ENCODE results near the gene TMEM260. TPM values are rescaled to one million over a fixed set of nuclear protein-coding genes. Genes with fewer than 3 reads are reported as not detected.
"Not testable (repeated sequence)": the region's sequence is repeated elsewhere in the genome, so short reads cannot be mapped to it uniquely, and the experiment has no call there.

TMEM260 gene
- total and polyA plus RNA-seq, 10 of the 15 experiments (the other 5 are each of a cell fraction or from before 2014, with no cell fraction given) = 3.2 to 13.6 (median 11.0) TPM

- ChIA-PET CTCF (interaction anchor here (0.6 kb wide), 1 partner anchor 1891 kb away, joined by 3 read pairs; no protein-coding TSS in a partner anchor), RAD21 (ENCODE audit: unreplicated experiment) (no interaction called here), POLR2A (interaction anchor here (0.6 kb wide), 1 partner anchor 487 kb away, joined by 3 read pairs; no protein-coding TSS in a partner anchor), SMC1A (ENCODE audit: uncharacterized antibody, unreplicated experiment) (interaction anchor here (1.1 kb wide), 1 partner anchor 175 kb away, joined by 3 read pairs; no protein-coding TSS in a partner anchor)
- intact Hi-C loops (cut with micrococcal nuclease; ENCODE audit: unreplicated experiment) = no loop called here
- Histone ChIP-seq H3K9ac (ENCODE audit: control insufficient read depth, insufficient read depth, low read length) (no peak overlapping the region), H3K36me3 (ENCODE audit: control insufficient read depth in 2 of 2, insufficient read depth in 2 of 2, low read length in 1 of 2) (no peaks in the 10 kb centered on the region), H3K4me3 (no peak overlapping the region), H2AFZ (ENCODE audit: control insufficient read depth, low read depth, low read length) (no peak overlapping the region), H3K9me3 (replicated peaks; ENCODE audit: control insufficient read depth, insufficient read depth, low read length) (no peaks in the 10 kb centered on the region; the same call in 2 of the 3 replicates), H3K4me1 (ENCODE audit: control insufficient read depth, insufficient read depth, low read length) (no peaks in the 10 kb centered on the region), H4K20me1 (ENCODE audit: control insufficient read depth, insufficient read depth) (no peaks in the 10 kb centered on the region), H3K27ac (ENCODE audit: control insufficient read depth, insufficient read depth) (no peak overlapping the region), H3K27me3 (replicated peaks in 1 of 2; ENCODE audit: control insufficient read depth in 2 of 2, insufficient read depth in 2 of 2, low read length in 1 of 2) (no peaks in the 10 kb centered on the region), H3K79me2 (ENCODE audit: control insufficient read depth, insufficient read depth, low read length) (no peaks in the 10 kb centered on the region), H3K4me2 (ENCODE audit: control insufficient read depth, insufficient read depth) (no peak overlapping the region)
- no peak for TF ChIP-seq HDGF (IDR thresholded peaks at IDR 0.05)
- TF ChIP-seq, protein P1, sequence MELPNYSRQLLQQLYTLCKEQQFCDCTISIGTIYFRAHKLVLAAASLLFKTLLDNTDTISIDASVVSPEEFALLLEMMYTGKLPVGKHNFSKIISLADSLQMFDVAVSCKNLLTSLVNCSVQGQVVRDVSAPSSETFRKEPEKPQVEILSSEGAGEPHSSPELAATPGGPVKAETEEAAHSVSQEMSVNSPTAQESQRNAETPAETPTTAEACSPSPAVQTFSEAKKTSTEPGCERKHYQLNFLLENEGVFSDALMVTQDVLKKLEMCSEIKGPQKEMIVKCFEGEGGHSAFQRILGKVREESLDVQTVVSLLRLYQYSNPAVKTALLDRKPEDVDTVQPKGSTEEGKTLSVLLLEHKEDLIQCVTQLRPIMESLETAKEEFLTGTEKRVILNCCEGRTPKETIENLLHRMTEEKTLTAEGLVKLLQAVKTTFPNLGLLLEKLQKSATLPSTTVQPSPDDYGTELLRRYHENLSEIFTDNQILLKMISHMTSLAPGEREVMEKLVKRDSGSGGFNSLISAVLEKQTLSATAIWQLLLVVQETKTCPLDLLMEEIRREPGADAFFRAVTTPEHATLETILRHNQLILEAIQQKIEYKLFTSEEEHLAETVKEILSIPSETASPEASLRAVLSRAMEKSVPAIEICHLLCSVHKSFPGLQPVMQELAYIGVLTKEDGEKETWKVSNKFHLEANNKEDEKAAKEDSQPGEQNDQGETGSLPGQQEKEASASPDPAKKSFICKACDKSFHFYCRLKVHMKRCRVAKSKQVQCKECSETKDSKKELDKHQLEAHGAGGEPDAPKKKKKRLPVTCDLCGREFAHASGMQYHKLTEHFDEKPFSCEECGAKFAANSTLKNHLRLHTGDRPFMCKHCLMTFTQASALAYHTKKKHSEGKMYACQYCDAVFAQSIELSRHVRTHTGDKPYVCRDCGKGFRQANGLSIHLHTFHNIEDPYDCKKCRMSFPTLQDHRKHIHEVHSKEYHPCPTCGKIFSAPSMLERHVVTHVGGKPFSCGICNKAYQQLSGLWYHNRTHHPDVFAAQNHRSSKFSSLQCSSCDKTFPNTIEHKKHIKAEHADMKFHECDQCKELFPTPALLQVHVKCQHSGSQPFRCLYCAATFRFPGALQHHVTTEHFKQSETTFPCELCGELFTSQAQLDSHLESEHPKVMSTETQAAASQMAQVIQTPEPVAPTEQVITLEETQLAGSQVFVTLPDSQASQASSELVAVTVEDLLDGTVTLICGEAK (IDR thresholded peaks at IDR 0.05; ENCODE audit: borderline replicate concordance) = no peak
- no peak for TF ChIP-seq CREB1 (IDR thresholded peaks at IDR 0.05; ENCODE audit: low read depth)
- TF ChIP-seq RAD21 (IDR thresholded peaks at IDR 0.05; ENCODE audit: insufficient read depth, low read depth, low read length) = no peak
- no peak for TF ChIP-seq RAD51 (IDR thresholded peaks at IDR 0.05)
- no peak for TF ChIP-seq RB1 (IDR thresholded peaks at IDR 0.05; ENCODE audit: borderline replicate concordance)
- TF ChIP-seq BACH1 (IDR thresholded peaks at IDR 0.05; ENCODE audit: borderline replicate concordance) = no peak
- TF ChIP-seq CHD1 (IDR thresholded peaks at IDR 0.05; ENCODE audit: low read depth, low read length) = no peak
- TF ChIP-seq TCF7 (IDR thresholded peaks at IDR 0.05; ENCODE audit: borderline replicate concordance) = no peak
- no TSS peak for BruUV-seq (replicated peaks)
- ATAC-seq (no peak), DNase-seq (ENCODE audit: low read depth, low spot score) (no peak), FAIRE-seq (no peak)
- in situ Hi-C loops (cut with MboI) = no loop called here
- WGBS (ENCODE audit: insufficient coverage, insufficient replicate concordance, low lambda C conversion rate, missing lambda C conversion rate) = 33% methylated on average over 3 of the region's 3 CpGs
These were observed 87.1 kb downstream of the TMEM260 start for GRCh38 chr14:56666716-56667115.

- RAD21 ChIA-PET (ENCODE audit: unreplicated experiment); DNase-seq (ENCODE audit: low read depth, low spot score); H2AFZ ChIP-seq (ENCODE audit: control insufficient read depth, low read depth, low read length); H3K27ac ChIP-seq (ENCODE audit: control insufficient read depth, insufficient read depth); FAIRE-seq; H3K79me2 ChIP-seq (ENCODE audit: control insufficient read depth, insufficient read depth, low read length); H3K4me1 ChIP-seq (ENCODE audit: control insufficient read depth, insufficient read depth, low read length); H4K20me1 ChIP-seq (ENCODE audit: control insufficient read depth, insufficient read depth); H3K27me3 ChIP-seq (replicated peaks in 1 of 2; ENCODE audit: control insufficient read depth in 2 of 2, insufficient read depth in 2 of 2, low read length in 1 of 2); in situ Hi-C loops (cut with MboI); H3K9me3 ChIP-seq (replicated peaks; ENCODE audit: control insufficient read depth, insufficient read depth, low read length); BruUV-seq (replicated peaks); H3K9ac ChIP-seq (ENCODE audit: control insufficient read depth, insufficient read depth, low read length); H3K4me3 ChIP-seq; CTCF ChIA-PET; H3K36me3 ChIP-seq (ENCODE audit: control insufficient read depth in 2 of 2, insufficient read depth in 2 of 2, low read length in 1 of 2); ATAC-seq; H3K4me2 ChIP-seq (ENCODE audit: control insufficient read depth, insufficient read depth); intact Hi-C loops (cut with micrococcal nuclease; ENCODE audit: unreplicated experiment): not testable (repeated sequence)
- SMC1A ChIA-PET (ENCODE audit: uncharacterized antibody, unreplicated experiment) = interaction anchor here (1.1 kb wide), 1 partner anchor 176 kb away, joined by 3 read pairs; no protein-coding TSS in a partner anchor
- POLR2A ChIA-PET = interaction anchor here (0.6 kb wide), 1 partner anchor 488 kb away, joined by 3 read pairs; no protein-coding TSS in a partner anchor
- WGBS (ENCODE audit: insufficient coverage, insufficient replicate concordance, low lambda C conversion rate, missing lambda C conversion rate) = 74% methylated on average over 8 of the region's 11 CpGs
These were observed 87.7 kb downstream of the TMEM260 start for GRCh38 chr14:56667290-56667689.

All from GM12878 (cell line).